Measurements from ENCODE around the gene SLC33A1.
"Not testable (repeated sequence)": the region's sequence is repeated elsewhere in the genome, so short reads cannot be mapped to it uniquely, and the experiment has no call there.

SLC33A1 gene

GRCh38 chr3:155854141-155854940 lies at the start of gene SLC33A1:
SLC33A1 (minus strand) TSS chr3:155854427; CDS start chr3:155853997, 430 bp downstream.
- FAIRE-seq, result peak; percentile 96

- FAIRE-seq, result no peak
These were observed 41.2 kb upstream of the SLC33A1 start for GRCh38 chr3:155895379-155895900.

GRCh38 chr3:155891321-155891720 lies 37.1 kb upstream of the SLC33A1 start:
- no peak for FAIRE-seq

- FAIRE-seq, result no peak
These were observed 36.5 kb upstream of the SLC33A1 start for GRCh38 chr3:155890671-155891190.

GRCh38 chr3:155889952-155890351 lies 35.7 kb upstream of the SLC33A1 start:
- FAIRE-seq, result no peak

- no peak for FAIRE-seq
These were observed 35.0 kb upstream of the SLC33A1 start for GRCh38 chr3:155889212-155889611.

- no peak for FAIRE-seq
These were observed 32.7 kb upstream of the SLC33A1 start for GRCh38 chr3:155886915-155887314.

- FAIRE-seq, result not testable (repeated sequence)
These were observed 32.1 kb upstream of the SLC33A1 start for GRCh38 chr3:155886348-155886747.

- FAIRE-seq, result peak; percentile 30
These were observed 31.1 kb upstream of the SLC33A1 start for GRCh38 chr3:155885292-155885691.

- FAIRE-seq, result no peak
These were observed 30.1 kb upstream of the SLC33A1 start for GRCh38 chr3:155884292-155884691.

- no peak for FAIRE-seq
These were observed 26.1 kb upstream of the SLC33A1 start for GRCh38 chr3:155880286-155880685.

GRCh38 chr3:155876503-155876902 lies 22.3 kb upstream of the SLC33A1 start:
- FAIRE-seq, result no peak

GRCh38 chr3:155876037-155876436 lies 21.8 kb upstream of the SLC33A1 start:
- no peak for FAIRE-seq

- FAIRE-seq, result no peak
These were observed 18.8 kb upstream of the SLC33A1 start for GRCh38 chr3:155872904-155873646.

- no peak for FAIRE-seq
These were observed 17.5 kb upstream of the SLC33A1 start for GRCh38 chr3:155871746-155872158.

GRCh38 chr3:155870945-155871745 lies 16.9 kb upstream of the SLC33A1 start:
- no peak for FAIRE-seq

- FAIRE-seq, result no peak
These were observed 16.1 kb upstream of the SLC33A1 start, which contains the start of gene GMPS for GRCh38 chr3:155870133-155870944. GMPS (plus strand) TSS chr3:155870650; CDS start chr3:155870871, 221 bp downstream.

- no peak for FAIRE-seq
These were observed 15.5 kb upstream of the SLC33A1 start for GRCh38 chr3:155869691-155870090.

GRCh38 chr3:155863072-155863784 lies 9.0 kb upstream of the SLC33A1 start:
- FAIRE-seq, result no peak

- not testable (repeated sequence) for FAIRE-seq
These were observed 8.2 kb upstream of the SLC33A1 start for GRCh38 chr3:155862290-155862982.

Measured in G401.6 (cell line).